A549 (cell line): Measurements from ENCODE around the gene BEND2. TPM values are rescaled to one million over a fixed set of nuclear protein-coding genes. Genes with fewer than 3 reads are reported as not detected.
A peak's percentile ranks its signal among the peaks of the same experiment; 100 is the strongest.

Experiments used
- ATAC-seq, 2 experiments: fragments of 200-7000 bp in 1 of 2; fragments of >200 bp in 1 of 2; cut with Nextera tagmentation in 1 of 2; cut with Tn5 transposase in 1 of 2; 3 replicates each; pipeline versions ENCODE4 v1.8.0 to v1.9.1; 2018 to 2020; ENCODE audit warnings: mild to moderate bottlenecking in 1 of 2, moderate library complexity in 1 of 2
- CTCF ChIA-PET: fragments of 300-600 bp; sonication (Branson Sonifier 250); formaldehyde crosslinking; extraction: SDS; loops from one replicate; lab custom pipeline; 2021; ENCODE audit warnings: antibody characterized with exemption, inconsistent platforms; lab: Yijun Ruan, JAX
- POLR2A ChIA-PET: fragments of 350-600 bp; formaldehyde crosslinking; extraction: SDS; loops from one replicate; lab custom pipeline; 2021; ENCODE audit warnings: antibody characterized with exemption, inconsistent platforms; lab: Yijun Ruan, JAX
- DNase-seq, 2 experiments: peaks; one replicate each; pipeline versions ENCODE4 v3.0.0 to v3.0.0-alpha.2; 2011 to 2016; ENCODE audit warnings: low read depth in 1 of 2, low spot score in 1 of 2
- FAIRE-seq: peaks from 2 replicates; lab custom pipeline; 2011; peaks lifted over from hg19 to GRCh38; lab: Jason Lieb, UNC
- H3K27ac ChIP-seq, 2 experiments: fragments of >200 bp; sonication (Bioruptor Twin); formaldehyde crosslinking; 3 replicates each; pipeline ENCODE4 v1.5.1; 2016 to 2017
- H3K4me1 ChIP-seq: fragments of >200 bp; sonication (Bioruptor Twin); formaldehyde crosslinking; 3 replicates; pipeline ENCODE4 v1.6.1; 2016
- H3K4me2 ChIP-seq: fragments of >200 bp; sonication (Bioruptor Twin); formaldehyde crosslinking; 3 replicates; pipeline ENCODE4 v1.6.1; 2016
- H3K4me3 ChIP-seq: fragments of >200 bp; sonication (Bioruptor Twin); formaldehyde crosslinking; 3 replicates; pipeline ENCODE4 v1.5.1; 2016
- H3K9me3 ChIP-seq: fragments of >200 bp; sonication (Bioruptor Twin); formaldehyde crosslinking; 3 replicates; pipeline ENCODE4 v1.6.1; 2016
- ATOH8 ChIP-seq: fragments of 250-450 bp; sonication (Bioruptor Pico); IDR thresholded peaks from 2 replicates; pipeline ENCODE4 v1.5.0; 2020; ENCODE audit warnings: low read depth, mild to moderate bottlenecking, moderate library complexity
- CBX8 ChIP-seq: fragments of 200-600 bp; sonication (generic); IDR thresholded peaks from 2 replicates; pipeline ENCODE4 v1.6.1; 2016
- CEBPB ChIP-seq, 2 experiments: fragments of >200 bp in 1 of 2; sonication (Bioruptor Twin) in 1 of 2; formaldehyde crosslinking in 1 of 2; IDR thresholded peaks; 2 replicates each; pipeline ENCODE4 v1.6.1; 2012 to 2016
- CHD2 ChIP-seq: fragments of 150-350 bp; IDR thresholded peaks from 2 replicates; pipeline ENCODE4 v1.6.1; 2014; ENCODE audit warnings: low read length; ENCODE audit not compliant: partially characterized antibody
- EHF ChIP-seq: fragments of 250-450 bp; sonication (Bioruptor Pico); IDR thresholded peaks from 2 replicates; pipeline ENCODE4 v1.5.0; 2020; ENCODE audit warnings: mild to moderate bottlenecking
- EHMT2 ChIP-seq: fragments of 200-600 bp; sonication (generic); IDR thresholded peaks from 2 replicates; pipeline ENCODE4 v1.6.1; 2016; ENCODE audit warnings: antibody characterized with exemption, low read depth, mild to moderate bottlenecking, moderate library complexity
- FOSB ChIP-seq: fragments of 250-450 bp; sonication (Bioruptor Pico); IDR thresholded peaks from 2 replicates; pipeline ENCODE4 v1.5.0; 2020; ENCODE audit warnings: mild to moderate bottlenecking, moderate library complexity
- HES2 ChIP-seq: fragments of >200 bp; sonication (Bioruptor Twin); formaldehyde crosslinking; IDR thresholded peaks from 2 replicates; pipeline ENCODE4 v1.6.1; 2016
- HEYL ChIP-seq: fragments of 250-450 bp; sonication (Bioruptor Pico); IDR thresholded peaks from 2 replicates; pipeline ENCODE4 v1.8.0; 2021; ENCODE audit warnings: mild to moderate bottlenecking, moderate library complexity
- JUNB ChIP-seq: fragments of >200 bp; sonication (Bioruptor Twin); formaldehyde crosslinking; IDR thresholded peaks from 2 replicates; pipeline ENCODE4 v1.6.1; 2016
- KDM5A ChIP-seq: fragments of 200-600 bp; sonication (generic); IDR thresholded peaks from 2 replicates; pipeline ENCODE4 v1.6.1; 2016; ENCODE audit warnings: antibody characterized with exemption, mild to moderate bottlenecking
- MAFK ChIP-seq: fragments of 450-650 bp; IDR thresholded peaks from 2 replicates; pipeline ENCODE4 v1.6.1; 2014; ENCODE audit not compliant: partially characterized antibody
- MAZ ChIP-seq: fragments of 150-350 bp; IDR thresholded peaks from 2 replicates; pipeline ENCODE4 v1.6.1; 2014; ENCODE audit warnings: antibody characterized with exemption, low read depth, low read length, borderline replicate concordance
- MYC ChIP-seq: IDR thresholded peaks from 2 replicates; pipeline ENCODE4 v1.6.1; 2012; ENCODE audit warnings: mild to moderate bottlenecking, inconsistent platforms, low read length, improper control_type of control experiment, borderline replicate concordance
- NR3C1 ChIP-seq: fragments of >200 bp; sonication (Bioruptor Twin); formaldehyde crosslinking; IDR thresholded peaks from 3 replicates; pipeline ENCODE4 v1.6.1; 2017
- PBX3 ChIP-seq: IDR thresholded peaks from 2 replicates; pipeline ENCODE4 v1.6.1; 2012
- POLR2A ChIP-seq: IDR thresholded peaks from 2 replicates; pipeline ENCODE4 v1.6.1; 2012; ENCODE audit warnings: mild to moderate bottlenecking, low read length
- POLR2AphosphoS2 ChIP-seq: conservative IDR thresholded peaks from 2 replicates; pipeline ENCODE4 v1.6.1; 2012; ENCODE audit warnings: low read length, improper control_type of control experiment, inconsistent platforms
- RAD21 ChIP-seq, 2 experiments: fragments of >200 bp in 1 of 2; sonication (Bioruptor Twin) in 1 of 2; formaldehyde crosslinking in 1 of 2; IDR thresholded peaks in 1 of 2; conservative IDR thresholded peaks in 1 of 2; 2 replicates in 1 of 2; 3 replicates in 1 of 2; pipeline ENCODE4 v1.6.1; 2012 to 2018; ENCODE audit warnings: inconsistent platforms in 1 of 2
- RARB ChIP-seq: fragments of 250-450 bp; sonication (Bioruptor Pico); IDR thresholded peaks from 2 replicates; pipeline ENCODE4 v1.8.0; 2021; ENCODE audit warnings: mild to moderate bottlenecking, moderate library complexity
- REST ChIP-seq: fragments of 200-600 bp; sonication (generic); IDR thresholded peaks from 2 replicates; pipeline ENCODE4 v1.6.1; 2016; ENCODE audit warnings: antibody characterized with exemption, mild to moderate bottlenecking, moderate library complexity
- RFX5 ChIP-seq: fragments of 450-650 bp; IDR thresholded peaks from 2 replicates; pipeline ENCODE4 v1.7.1; 2014; ENCODE audit warnings: antibody characterized with exemption, mild to moderate bottlenecking, moderate library complexity
- RNF2 ChIP-seq: fragments of 200-600 bp; sonication (generic); IDR thresholded peaks from 2 replicates; pipeline ENCODE4 v1.6.1; 2016; ENCODE audit warnings: low read depth, mild to moderate bottlenecking, antibody characterized with exemption, moderate library complexity, borderline replicate concordance
- TFCP2L1 ChIP-seq: fragments of 250-450 bp; sonication (Bioruptor Pico); IDR thresholded peaks from 2 replicates; pipeline ENCODE4 v1.5.0; 2021; ENCODE audit warnings: mild to moderate bottlenecking
- USF2 ChIP-seq: fragments of 450-650 bp; IDR thresholded peaks from 2 replicates; pipeline ENCODE4 v1.6.1; 2014; ENCODE audit warnings: antibody characterized with exemption
- ZNF302 ChIP-seq: fragments of 250-450 bp; sonication (Bioruptor Pico); IDR thresholded peaks from 2 replicates; pipeline ENCODE4 v1.9.0; 2021; ENCODE audit warnings: inconsistent platforms, mild to moderate bottlenecking, moderate library complexity
- ZSCAN20 ChIP-seq: fragments of 250-450 bp; sonication (Bioruptor Pico); IDR thresholded peaks from 2 replicates; pipeline ENCODE4 v1.8.0; 2022; ENCODE audit warnings: mild to moderate bottlenecking, moderate library complexity
- WGBS: methylation state at CpG from one replicate; pipeline ENCODE4 v1.1.6; 2017; ENCODE audit errors: missing lambda C conversion rate; 5-methylcytosine and 5-hydroxymethylcytosine counted together
- polyA plus RNA-seq, 4 experiments: library from polyadenylated mRNA; depleted of rRNA in 3 of 4; stranded (reverse); fragments of >200 nt; fragmentation: RNase III in 1 of 4; extraction: RNeasy Plus Mini Kit Qiagen cat#74134 plus additional on column Dnase treatment in 1 of 4; gene quantifications; 2 replicates in 3 of 4; 3 replicates in 1 of 4; pipeline ENCODE4 v1.2.3, GENCODE V29; 2011 to 2017

Gene BEND2
- polyA plus RNA-seq, 2 of the 4 experiments (the other 2 are of a cell fraction): not detected

- ChIA-PET POLR2A (no interaction called here), CTCF (interaction anchor here (0.9 to 1.5 kb wide), 2 partner anchors 419 to 462 kb away, joined by 3 read pairs; no protein-coding TSS in a partner anchor)
- Histone ChIP-seq H3K27ac (no peak overlapping the region), H3K4me3 (no peak overlapping the region), H3K4me2 (no peak overlapping the region), H3K9me3 (no peaks in the 10 kb centered on the region), H3K4me1 (no peaks in the 10 kb centered on the region)
- ATAC-seq (no peak), FAIRE-seq (no peak), DNase-seq (no peak)
- WGBS: 37% methylated on average over 8 of the region's 8 CpGs
- TF ChIP-seq RARB (CRISPR knock-in tag) (no peak), MAZ (no peak), JUNB (no peak), CEBPB (IDR thresholded peaks at IDR 0.05) (no peak), ZNF302 (CRISPR knock-in tag) (no peak), HEYL (CRISPR knock-in tag) (no peak)
Observed at GRCh38 chrX:18206657-18207056, 14.0 kb downstream of the BEND2 start.

GRCh38 chrX:18203631-18204030, 17.1 kb downstream of the BEND2 start:
- FAIRE-seq: no peak
- H3K4me3 ChIP-seq: no peak overlapping the region

GRCh38 chrX:18194688-18195087, 26.0 kb downstream of the BEND2 start:
- FAIRE-seq (peak; percentile 77), DNase-seq (no peak), ATAC-seq (no peak)
- CTCF ChIA-PET: no interaction called here
- no peaks in the 10 kb centered on the region for H3K4me1 ChIP-seq
- H3K9me3 ChIP-seq: no peaks in the 10 kb centered on the region
- H3K4me3 ChIP-seq: no peak overlapping the region
- TF ChIP-seq RAD21 (conservative IDR thresholded peaks at IDR 0.05 in 1 of 2, IDR thresholded peaks at IDR 0.05 in 1 of 2): peak in 1 of 2 experiments; percentile 10; a peak in 1 of 5 replicates
- TF ChIP-seq MYC: no peak
- TF ChIP-seq, all 56 proteins: peak for 1
- Histone ChIP-seq H3K4me2 (no peak overlapping the region), H3K27ac (no peak overlapping the region)
- POLR2A ChIA-PET: no interaction called here
- 8% methylated on average over 1 of the region's 1 CpG for WGBS

More at GRCh38 chrX:18203631-18204030, 17.1 kb downstream of the BEND2 start:
- POLR2A ChIA-PET: no interaction called here
- ATAC-seq (no peak), DNase-seq (no peak)
- TF ChIP-seq POLR2A (no peak), KDM5A (no peak), NR3C1 (no peak), PBX3 (no peak), ZSCAN20 (CRISPR knock-in tag) (no peak), CBX8 (no peak), FOSB (CRISPR knock-in tag) (no peak), HES2 (no peak), RFX5 (no peak)
- Histone ChIP-seq H3K4me2 (no peak overlapping the region), H3K27ac (no peak overlapping the region), H3K4me1 (no peaks in the 10 kb centered on the region), H3K9me3 (no peaks in the 10 kb centered on the region)
- CTCF ChIA-PET: no interaction called here
- 56% methylated on average over 5 of the region's 5 CpGs for WGBS

- POLR2A ChIA-PET: no interaction called here
- 60% methylated on average over 4 of the region's 4 CpGs for WGBS
- no peaks in the 10 kb centered on the region for H3K9me3 ChIP-seq
- no peaks in the 10 kb centered on the region for H3K4me1 ChIP-seq
- no peak overlapping the region for H3K4me2 ChIP-seq
- FAIRE-seq: no peak
- CTCF ChIA-PET: no interaction called here
- DNase-seq: no peak
- no peak overlapping the region for H3K4me3 ChIP-seq
- no peak for ATAC-seq
- H3K27ac ChIP-seq: no peak overlapping the region
- TF ChIP-seq RNF2 (no peak), USF2 (no peak), FOSB (CRISPR knock-in tag) (no peak), REST (no peak), ATOH8 (CRISPR knock-in tag) (no peak), EHMT2 (no peak), EHF (CRISPR knock-in tag) (no peak), POLR2AphosphoS2 (no peak), RARB (CRISPR knock-in tag) (no peak), MAFK (no peak), TFCP2L1 (CRISPR knock-in tag) (no peak), CHD2 (no peak)
Observed at GRCh38 chrX:18179446-18179845, 41.2 kb downstream of the BEND2 start.
